HEK293 (cell line): ENCODE data around the gene AKAP12.

ENCODE experiments used
- ZNF133 ChIP-seq: fragments of 450-650 bp; formaldehyde crosslinking; IDR thresholded peaks from 2 replicates; pipeline ENCODE4 v1.5.1; 2016; ENCODE audit warnings: missing biosample characterization, missing genetic modification characterization
- ZNF138 ChIP-seq: fragments of 450-650 bp; formaldehyde crosslinking; IDR thresholded peaks from 2 replicates; pipeline ENCODE4 v1.5.1; 2016; ENCODE audit warnings: missing biosample characterization, missing genetic modification characterization, borderline replicate concordance
- ZNF274 ChIP-seq, 2 experiments: fragments of 200-500 bp in 1 of 2; fragments of 450-650 bp in 1 of 2; sonication (Bioruptor generic) in 1 of 2; formaldehyde crosslinking in 1 of 2; IDR thresholded peaks; 2 replicates each; pipeline versions ENCODE4 v1.5.1 to v1.6.1; 2014 to 2016; ENCODE audit warnings: borderline replicate concordance in 1 of 2, inconsistent platforms in 1 of 2, low read length in 1 of 2, missing biosample characterization in 1 of 2, missing genetic modification characterization in 1 of 2
- TF ChIP-seq, protein P1 (sequence below): fragments of 450-650 bp; formaldehyde crosslinking; IDR thresholded peaks from 2 replicates; pipeline ENCODE4 v1.5.1; 2016; ENCODE audit warnings: missing biosample characterization, missing genetic modification characterization
- TF ChIP-seq, protein P2 (sequence below): fragments of 450-650 bp; IDR thresholded peaks from 2 replicates; pipeline ENCODE4 v1.5.1; 2018; ENCODE audit warnings: missing biosample characterization, missing genetic modification characterization
- TF ChIP-seq, protein P3 (sequence below): fragments of 450-650 bp; formaldehyde crosslinking; IDR thresholded peaks from 2 replicates; pipeline ENCODE4 v1.5.1; 2016; ENCODE audit warnings: missing biosample characterization, missing genetic modification characterization, low read depth

DNA sequence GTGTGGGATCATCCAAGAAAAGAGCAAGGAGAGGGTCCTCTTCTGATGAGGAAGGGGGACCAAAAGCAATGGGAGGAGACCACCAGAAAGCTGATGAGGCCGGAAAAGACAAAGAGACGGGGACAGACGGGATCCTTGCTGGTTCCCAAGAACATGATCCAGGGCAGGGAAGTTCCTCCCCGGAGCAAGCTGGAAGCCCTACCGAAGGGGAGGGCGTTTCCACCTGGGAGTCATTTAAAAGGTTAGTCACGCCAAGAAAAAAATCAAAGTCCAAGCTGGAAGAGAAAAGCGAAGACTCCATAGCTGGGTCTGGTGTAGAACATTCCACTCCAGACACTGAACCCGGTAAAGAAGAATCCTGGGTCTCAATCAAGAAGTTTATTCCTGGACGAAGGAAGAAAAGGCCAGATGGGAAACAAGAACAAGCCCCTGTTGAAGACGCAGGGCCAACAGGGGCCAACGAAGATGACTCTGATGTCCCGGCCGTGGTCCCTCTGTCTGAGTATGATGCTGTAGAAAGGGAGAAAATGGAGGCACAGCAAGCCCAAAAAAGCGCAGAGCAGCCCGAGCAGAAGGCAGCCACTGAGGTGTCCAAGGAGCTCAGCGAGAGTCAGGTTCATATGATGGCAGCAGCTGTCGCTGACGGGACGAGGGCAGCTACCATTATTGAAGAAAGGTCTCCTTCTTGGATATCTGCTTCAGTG, 110.8 kb downstream of the AKAP12 start:
- TF ChIP-seq ZNF133: no peak
- TF ChIP-seq ZNF274 (IDR thresholded peaks at IDR 0.05; ENCODE audit: low read length): no peak
- TF ChIP-seq ZNF274 (tag by site-specific recombination; IDR thresholded peaks at IDR 0.05; ENCODE audit: borderline replicate concordance): no peak
- TF ChIP-seq, protein P1, sequence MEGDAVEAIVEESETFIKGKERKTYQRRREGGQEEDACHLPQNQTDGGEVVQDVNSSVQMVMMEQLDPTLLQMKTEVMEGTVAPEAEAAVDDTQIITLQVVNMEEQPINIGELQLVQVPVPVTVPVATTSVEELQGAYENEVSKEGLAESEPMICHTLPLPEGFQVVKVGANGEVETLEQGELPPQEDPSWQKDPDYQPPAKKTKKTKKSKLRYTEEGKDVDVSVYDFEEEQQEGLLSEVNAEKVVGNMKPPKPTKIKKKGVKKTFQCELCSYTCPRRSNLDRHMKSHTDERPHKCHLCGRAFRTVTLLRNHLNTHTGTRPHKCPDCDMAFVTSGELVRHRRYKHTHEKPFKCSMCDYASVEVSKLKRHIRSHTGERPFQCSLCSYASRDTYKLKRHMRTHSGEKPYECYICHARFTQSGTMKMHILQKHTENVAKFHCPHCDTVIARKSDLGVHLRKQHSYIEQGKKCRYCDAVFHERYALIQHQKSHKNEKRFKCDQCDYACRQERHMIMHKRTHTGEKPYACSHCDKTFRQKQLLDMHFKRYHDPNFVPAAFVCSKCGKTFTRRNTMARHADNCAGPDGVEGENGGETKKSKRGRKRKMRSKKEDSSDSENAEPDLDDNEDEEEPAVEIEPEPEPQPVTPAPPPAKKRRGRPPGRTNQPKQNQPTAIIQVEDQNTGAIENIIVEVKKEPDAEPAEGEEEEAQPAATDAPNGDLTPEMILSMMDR: no peak
- no peak for TF ChIP-seq ZNF138 (tag by site-specific recombination)
- TF ChIP-seq, protein P2, sequence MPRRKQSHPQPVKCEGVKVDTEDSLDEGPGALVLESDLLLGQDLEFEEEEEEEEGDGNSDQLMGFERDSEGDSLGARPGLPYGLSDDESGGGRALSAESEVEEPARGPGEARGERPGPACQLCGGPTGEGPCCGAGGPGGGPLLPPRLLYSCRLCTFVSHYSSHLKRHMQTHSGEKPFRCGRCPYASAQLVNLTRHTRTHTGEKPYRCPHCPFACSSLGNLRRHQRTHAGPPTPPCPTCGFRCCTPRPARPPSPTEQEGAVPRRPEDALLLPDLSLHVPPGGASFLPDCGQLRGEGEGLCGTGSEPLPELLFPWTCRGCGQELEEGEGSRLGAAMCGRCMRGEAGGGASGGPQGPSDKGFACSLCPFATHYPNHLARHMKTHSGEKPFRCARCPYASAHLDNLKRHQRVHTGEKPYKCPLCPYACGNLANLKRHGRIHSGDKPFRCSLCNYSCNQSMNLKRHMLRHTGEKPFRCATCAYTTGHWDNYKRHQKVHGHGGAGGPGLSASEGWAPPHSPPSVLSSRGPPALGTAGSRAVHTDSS (tag by site-specific recombination): no peak
- TF ChIP-seq, protein P3, sequence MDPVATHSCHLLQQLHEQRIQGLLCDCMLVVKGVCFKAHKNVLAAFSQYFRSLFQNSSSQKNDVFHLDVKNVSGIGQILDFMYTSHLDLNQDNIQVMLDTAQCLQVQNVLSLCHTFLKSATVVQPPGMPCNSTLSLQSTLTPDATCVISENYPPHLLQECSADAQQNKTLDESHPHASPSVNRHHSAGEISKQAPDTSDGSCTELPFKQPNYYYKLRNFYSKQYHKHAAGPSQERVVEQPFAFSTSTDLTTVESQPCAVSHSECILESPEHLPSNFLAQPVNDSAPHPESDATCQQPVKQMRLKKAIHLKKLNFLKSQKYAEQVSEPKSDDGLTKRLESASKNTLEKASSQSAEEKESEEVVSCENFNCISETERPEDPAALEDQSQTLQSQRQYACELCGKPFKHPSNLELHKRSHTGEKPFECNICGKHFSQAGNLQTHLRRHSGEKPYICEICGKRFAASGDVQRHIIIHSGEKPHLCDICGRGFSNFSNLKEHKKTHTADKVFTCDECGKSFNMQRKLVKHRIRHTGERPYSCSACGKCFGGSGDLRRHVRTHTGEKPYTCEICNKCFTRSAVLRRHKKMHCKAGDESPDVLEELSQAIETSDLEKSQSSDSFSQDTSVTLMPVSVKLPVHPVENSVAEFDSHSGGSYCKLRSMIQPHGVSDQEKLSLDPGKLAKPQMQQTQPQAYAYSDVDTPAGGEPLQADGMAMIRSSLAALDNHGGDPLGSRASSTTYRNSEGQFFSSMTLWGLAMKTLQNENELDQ: no peak
